Neural cell (in vitro differentiated cells): ENCODE data around the gene TDRD15. TPM values are rescaled to one million over a fixed set of nuclear protein-coding genes. Genes with fewer than 3 reads are reported as not detected.
"Not testable (repeated sequence)": the region's sequence is repeated elsewhere in the genome, so short reads cannot be mapped to it uniquely, and the experiment has no call there.

ENCODE experiments used
- H2AFZ ChIP-seq: fragments of 200-600, 300-800 bp; sonication (generic), shearing (Covaris generic); 2 replicates; pipeline ENCODE4 v1.6.0; 2014; ENCODE audit warnings: low read depth, mild to moderate bottlenecking, antibody characterized with exemption, low read length, moderate library complexity
- H3F3A ChIP-seq: fragments of 200-600 bp; shearing (Covaris generic); 2 replicates; pipeline ENCODE4 v1.6.1; 2016; ENCODE audit warnings: mild to moderate bottlenecking, moderate library complexity, mixed read lengths, antibody characterized with exemption, low read length; ENCODE audit not compliant: insufficient read depth, poor library complexity, severe bottlenecking
- H3K27ac ChIP-seq: fragments of 200-600, 300-800 bp; sonication (generic), shearing (Covaris generic); 2 replicates; pipeline ENCODE4 v1.5.1; 2014; ENCODE audit warnings: mild to moderate bottlenecking, low read length, moderate library complexity
- H3K27me3 ChIP-seq: fragments of 300-800, 200-600 bp; sonication (generic), shearing (Covaris generic); 2 replicates; pipeline ENCODE4 v1.6.0; 2014; ENCODE audit warnings: mild to moderate bottlenecking, low read depth, low read length, moderate library complexity; ENCODE audit not compliant: insufficient read depth
- H3K36me3 ChIP-seq: fragments of 300-800, 200-600 bp; sonication (generic), shearing (Covaris generic); 2 replicates; pipeline ENCODE4 v1.5.1; 2014; ENCODE audit warnings: mild to moderate bottlenecking, antibody characterized with exemption, low read length, moderate library complexity; ENCODE audit not compliant: insufficient read depth
- H3K4me2 ChIP-seq: fragments of 300-800, 200-600 bp; sonication (generic), shearing (Covaris generic); 2 replicates; pipeline ENCODE4 v1.6.0; 2014; ENCODE audit warnings: mild to moderate bottlenecking, low read length
- H3K4me3 ChIP-seq: fragments of 300-800, 200-600 bp; sonication (generic), shearing (Covaris generic); 2 replicates; pipeline ENCODE4 v1.5.1; 2014; ENCODE audit warnings: mild to moderate bottlenecking, low read length, moderate library complexity
- H3K79me2 ChIP-seq: fragments of 200-600 bp; shearing (Covaris generic); replicated peaks from 2 replicates; pipeline ENCODE4 v1.6.0; 2014; ENCODE audit warnings: mild to moderate bottlenecking, low read length, moderate library complexity; ENCODE audit not compliant: insufficient read depth
- H3K9ac ChIP-seq: fragments of 300-800, 200-600 bp; sonication (generic), shearing (Covaris generic); 2 replicates; pipeline ENCODE4 v1.6.1; 2016; ENCODE audit warnings: mild to moderate bottlenecking, low read length, mixed read lengths
- H3K9me2 ChIP-seq: fragments of 200-600 bp; shearing (Covaris generic); 2 replicates; pipeline ENCODE4 v1.6.1; 2016; ENCODE audit warnings: mild to moderate bottlenecking, low read length, mixed read lengths; ENCODE audit not compliant: insufficient read depth
- H3K9me3 ChIP-seq: fragments of 200-600, 300-800 bp; sonication (generic), shearing (Covaris generic); 2 replicates; pipeline ENCODE4 v1.6.1; 2016; ENCODE audit warnings: mild to moderate bottlenecking, mixed run types, low read length, moderate library complexity, mixed read lengths
- H4K20me1 ChIP-seq: fragments of 200-600 bp; shearing (Covaris generic); 2 replicates; pipeline ENCODE4 v1.6.1; 2016; ENCODE audit warnings: mild to moderate bottlenecking, mixed run types; ENCODE audit not compliant: insufficient read depth
- EP300 ChIP-seq: fragments of 450-650 bp; conservative IDR thresholded peaks from 2 replicates; pipeline ENCODE4 v1.6.1; 2014; ENCODE audit warnings: antibody characterized with exemption, mild to moderate bottlenecking, moderate library complexity; ENCODE audit not compliant: poor library complexity, severe bottlenecking
- EZH2 ChIP-seq: fragments of 200-600, 300-800 bp; shearing (Covaris generic), sonication (generic); IDR thresholded peaks from 2 replicates; pipeline ENCODE4 v1.6.1; 2014; ENCODE audit warnings: antibody characterized with exemption, low read length, borderline replicate concordance, mild to moderate bottlenecking; ENCODE audit not compliant: insufficient read depth, poor library complexity, severe bottlenecking
- MXI1 ChIP-seq: fragments of 450-650 bp; conservative IDR thresholded peaks from 2 replicates; pipeline ENCODE4 v1.6.1; 2014; ENCODE audit warnings: antibody characterized with exemption, mild to moderate bottlenecking; ENCODE audit not compliant: poor library complexity, severe bottlenecking
- POLR2AphosphoS5 ChIP-seq: IDR thresholded peaks from 2 replicates; pipeline ENCODE4 v1.6.1; 2012
- RAD21 ChIP-seq: fragments of 450-650 bp; conservative IDR thresholded peaks from 2 replicates; pipeline ENCODE4 v1.6.1; 2014; ENCODE audit warnings: antibody characterized with exemption, mild to moderate bottlenecking, moderate library complexity
- SMC3 ChIP-seq: fragments of 450-650 bp; conservative IDR thresholded peaks from 2 replicates; pipeline ENCODE4 v1.6.1; 2014; ENCODE audit warnings: antibody characterized with exemption, mild to moderate bottlenecking, moderate library complexity; ENCODE audit not compliant: poor library complexity
- TAF1 ChIP-seq: IDR thresholded peaks from 2 replicates; pipeline ENCODE4 v1.6.1; 2012; ENCODE audit warnings: low read depth
- polyA plus RNA-seq: library from polyadenylated mRNA; depleted of rRNA; stranded (reverse); fragments of >200 nt; gene quantifications from 2 replicates; pipeline ENCODE4 v1.2.3, GENCODE V29; 2014
- TF ChIP-seq, protein P1 (sequence below): fragments of 450-650 bp; IDR thresholded peaks from 2 replicates; pipeline ENCODE4 v1.5.1; 2014; ENCODE audit warnings: antibody characterized with exemption, mild to moderate bottlenecking, moderate library complexity; ENCODE audit not compliant: poor library complexity, severe bottlenecking
- TF ChIP-seq, protein P2 (sequence below): IDR thresholded peaks from 2 replicates; pipeline ENCODE4 v1.6.1; 2012; ENCODE audit warnings: borderline replicate concordance

TDRD15 gene
- polyA plus RNA-seq, 1 donor from 2014 or later, result not detected

- no peak overlapping the region for H3K27ac ChIP-seq
- no peak overlapping the region for H3K9ac ChIP-seq
- TF ChIP-seq POLR2AphosphoS5, result no peak
- TF ChIP-seq, protein P1, sequence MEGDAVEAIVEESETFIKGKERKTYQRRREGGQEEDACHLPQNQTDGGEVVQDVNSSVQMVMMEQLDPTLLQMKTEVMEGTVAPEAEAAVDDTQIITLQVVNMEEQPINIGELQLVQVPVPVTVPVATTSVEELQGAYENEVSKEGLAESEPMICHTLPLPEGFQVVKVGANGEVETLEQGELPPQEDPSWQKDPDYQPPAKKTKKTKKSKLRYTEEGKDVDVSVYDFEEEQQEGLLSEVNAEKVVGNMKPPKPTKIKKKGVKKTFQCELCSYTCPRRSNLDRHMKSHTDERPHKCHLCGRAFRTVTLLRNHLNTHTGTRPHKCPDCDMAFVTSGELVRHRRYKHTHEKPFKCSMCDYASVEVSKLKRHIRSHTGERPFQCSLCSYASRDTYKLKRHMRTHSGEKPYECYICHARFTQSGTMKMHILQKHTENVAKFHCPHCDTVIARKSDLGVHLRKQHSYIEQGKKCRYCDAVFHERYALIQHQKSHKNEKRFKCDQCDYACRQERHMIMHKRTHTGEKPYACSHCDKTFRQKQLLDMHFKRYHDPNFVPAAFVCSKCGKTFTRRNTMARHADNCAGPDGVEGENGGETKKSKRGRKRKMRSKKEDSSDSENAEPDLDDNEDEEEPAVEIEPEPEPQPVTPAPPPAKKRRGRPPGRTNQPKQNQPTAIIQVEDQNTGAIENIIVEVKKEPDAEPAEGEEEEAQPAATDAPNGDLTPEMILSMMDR, result no peak
- TF ChIP-seq EP300, result no peak
- no peak for TF ChIP-seq EZH2
- TF ChIP-seq SMC3, result no peak
- no peak for TF ChIP-seq MXI1
- TF ChIP-seq, protein P2, sequence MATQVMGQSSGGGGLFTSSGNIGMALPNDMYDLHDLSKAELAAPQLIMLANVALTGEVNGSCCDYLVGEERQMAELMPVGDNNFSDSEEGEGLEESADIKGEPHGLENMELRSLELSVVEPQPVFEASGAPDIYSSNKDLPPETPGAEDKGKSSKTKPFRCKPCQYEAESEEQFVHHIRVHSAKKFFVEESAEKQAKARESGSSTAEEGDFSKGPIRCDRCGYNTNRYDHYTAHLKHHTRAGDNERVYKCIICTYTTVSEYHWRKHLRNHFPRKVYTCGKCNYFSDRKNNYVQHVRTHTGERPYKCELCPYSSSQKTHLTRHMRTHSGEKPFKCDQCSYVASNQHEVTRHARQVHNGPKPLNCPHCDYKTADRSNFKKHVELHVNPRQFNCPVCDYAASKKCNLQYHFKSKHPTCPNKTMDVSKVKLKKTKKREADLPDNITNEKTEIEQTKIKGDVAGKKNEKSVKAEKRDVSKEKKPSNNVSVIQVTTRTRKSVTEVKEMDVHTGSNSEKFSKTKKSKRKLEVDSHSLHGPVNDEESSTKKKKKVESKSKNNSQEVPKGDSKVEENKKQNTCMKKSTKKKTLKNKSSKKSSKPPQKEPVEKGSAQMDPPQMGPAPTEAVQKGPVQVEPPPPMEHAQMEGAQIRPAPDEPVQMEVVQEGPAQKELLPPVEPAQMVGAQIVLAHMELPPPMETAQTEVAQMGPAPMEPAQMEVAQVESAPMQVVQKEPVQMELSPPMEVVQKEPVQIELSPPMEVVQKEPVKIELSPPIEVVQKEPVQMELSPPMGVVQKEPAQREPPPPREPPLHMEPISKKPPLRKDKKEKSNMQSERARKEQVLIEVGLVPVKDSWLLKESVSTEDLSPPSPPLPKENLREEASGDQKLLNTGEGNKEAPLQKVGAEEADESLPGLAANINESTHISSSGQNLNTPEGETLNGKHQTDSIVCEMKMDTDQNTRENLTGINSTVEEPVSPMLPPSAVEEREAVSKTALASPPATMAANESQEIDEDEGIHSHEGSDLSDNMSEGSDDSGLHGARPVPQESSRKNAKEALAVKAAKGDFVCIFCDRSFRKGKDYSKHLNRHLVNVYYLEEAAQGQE, result no peak
- no peak for TF ChIP-seq RAD21
- no peak for TF ChIP-seq TAF1
- H2AFZ ChIP-seq, result no peak overlapping the region
- H3K36me3 ChIP-seq, result no peaks in the 10 kb centered on the region
- no peaks in the 10 kb centered on the region for H3K9me3 ChIP-seq
- no peaks in the 10 kb centered on the region for H3F3A ChIP-seq
- H3K4me2 ChIP-seq, result no peak overlapping the region
- no peaks in the 10 kb centered on the region for H3K9me2 ChIP-seq
- no peaks in the 10 kb centered on the region for H4K20me1 ChIP-seq
- H3K79me2 ChIP-seq, result no peaks in the 10 kb centered on the region
- no peak overlapping the region for H3K4me3 ChIP-seq
- no peaks in the 10 kb centered on the region for H3K27me3 ChIP-seq
Observed at GRCh38 chr2:21098294-21098693, 25.5 kb upstream of the TDRD15 start.

DNA sequence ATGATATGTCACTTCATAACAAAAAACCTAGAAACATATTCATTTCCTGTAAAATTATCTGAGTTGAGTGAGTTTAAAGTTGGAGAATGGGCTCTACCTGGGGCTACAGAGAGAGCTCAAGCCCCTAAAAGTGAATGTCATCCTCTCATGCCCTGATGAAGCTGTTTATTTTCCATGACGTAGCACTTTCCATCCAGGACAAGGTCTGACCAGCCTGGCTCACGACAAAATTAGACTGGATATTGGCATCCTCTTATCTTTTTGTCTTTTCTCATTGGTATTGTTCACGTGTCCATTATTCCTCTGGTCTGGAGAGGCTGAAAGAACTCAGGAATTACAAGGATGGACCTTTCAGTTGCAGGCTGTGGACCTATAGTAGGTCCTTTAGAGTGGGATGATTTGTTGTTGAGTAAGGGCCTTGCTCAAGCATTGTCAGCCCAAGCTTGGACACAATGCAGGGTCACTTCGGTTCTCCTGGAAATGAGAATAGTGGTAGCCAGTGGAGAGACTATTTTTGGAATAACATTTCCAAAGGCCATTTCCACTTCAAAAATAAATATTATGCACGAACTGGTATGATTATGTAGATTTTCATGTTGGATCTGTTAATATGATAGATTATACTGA is 24.4 kb upstream of the TDRD15 start:
- no peaks in the 10 kb centered on the region for H3F3A ChIP-seq
- H3K36me3 ChIP-seq, result no peaks in the 10 kb centered on the region
- no peaks in the 10 kb centered on the region for H3K79me2 ChIP-seq
- no peak overlapping the region for H3K4me3 ChIP-seq
- H3K4me2 ChIP-seq, result no peak overlapping the region
- TF ChIP-seq, protein P1, result no peak
- TF ChIP-seq SMC3 (no peak), TAF1 (no peak), EZH2 (no peak), MXI1 (no peak), EP300 (no peak), POLR2AphosphoS5 (no peak), RAD21 (no peak)
- TF ChIP-seq, protein P2, result no peak
- H3K9ac ChIP-seq, result no peak overlapping the region
- H3K27me3 ChIP-seq, result no peaks in the 10 kb centered on the region
- no peaks in the 10 kb centered on the region for H3K9me3 ChIP-seq
- H4K20me1 ChIP-seq, result no peaks in the 10 kb centered on the region
- H3K9me2 ChIP-seq, result no peaks in the 10 kb centered on the region
- H3K27ac ChIP-seq, result no peak overlapping the region
- H2AFZ ChIP-seq, result no peak overlapping the region

DNA sequence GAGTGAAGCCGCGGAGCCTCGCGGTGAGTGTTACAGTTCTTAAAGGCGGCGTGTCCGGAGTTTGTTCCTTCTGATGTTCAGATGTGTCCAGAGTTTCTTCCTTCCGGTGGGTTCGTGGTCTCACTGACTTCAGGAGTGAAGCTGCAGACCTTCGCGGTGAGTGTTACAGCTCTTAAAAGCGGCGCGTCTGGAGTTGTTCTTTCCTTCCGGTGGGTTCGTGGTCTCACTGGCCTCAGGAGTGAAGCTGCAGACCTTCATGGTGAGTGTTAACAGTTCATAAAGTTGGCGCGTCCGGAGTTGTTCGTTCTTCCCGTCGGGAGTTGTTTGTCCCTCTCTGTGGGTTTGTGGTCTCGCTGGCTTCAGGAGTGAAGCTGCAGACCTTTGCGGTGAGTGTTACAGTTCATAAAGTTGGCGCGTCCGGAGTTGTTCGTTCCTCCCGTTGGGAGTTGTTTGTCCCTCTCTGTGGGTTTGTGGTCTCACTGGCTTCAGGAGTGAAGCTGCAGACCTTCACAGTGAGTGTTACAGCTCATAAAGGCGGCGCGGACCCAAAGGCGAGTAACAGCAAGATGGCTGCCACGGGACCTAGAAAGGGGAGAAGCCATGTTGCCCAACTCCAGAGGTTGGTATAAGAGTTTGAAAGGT is 22.1 kb upstream of the TDRD15 start:
- not testable (repeated sequence) for H3K4me2 ChIP-seq, H3K27me3 ChIP-seq, H3F3A ChIP-seq, H2AFZ ChIP-seq, H3K9me2 ChIP-seq, H3K79me2 ChIP-seq, H3K27ac ChIP-seq, H3K4me3 ChIP-seq, H3K9ac ChIP-seq, H3K36me3 ChIP-seq, H4K20me1 ChIP-seq, H3K9me3 ChIP-seq
